Activated gamma-delta T cell treated with Interleukin-2 at 50 U/mL for 16 hours (primary cell): ENCODE data around the gene VARS2.
"Not testable (repeated sequence)": the region's sequence is repeated elsewhere in the genome, so short reads cannot be mapped to it uniquely, and the experiment has no call there.

Source experiments
- DNase-seq: peaks from one replicate; pipeline ENCODE4 v3.0.0-alpha.2; 2020

VARS2 gene

DNA sequence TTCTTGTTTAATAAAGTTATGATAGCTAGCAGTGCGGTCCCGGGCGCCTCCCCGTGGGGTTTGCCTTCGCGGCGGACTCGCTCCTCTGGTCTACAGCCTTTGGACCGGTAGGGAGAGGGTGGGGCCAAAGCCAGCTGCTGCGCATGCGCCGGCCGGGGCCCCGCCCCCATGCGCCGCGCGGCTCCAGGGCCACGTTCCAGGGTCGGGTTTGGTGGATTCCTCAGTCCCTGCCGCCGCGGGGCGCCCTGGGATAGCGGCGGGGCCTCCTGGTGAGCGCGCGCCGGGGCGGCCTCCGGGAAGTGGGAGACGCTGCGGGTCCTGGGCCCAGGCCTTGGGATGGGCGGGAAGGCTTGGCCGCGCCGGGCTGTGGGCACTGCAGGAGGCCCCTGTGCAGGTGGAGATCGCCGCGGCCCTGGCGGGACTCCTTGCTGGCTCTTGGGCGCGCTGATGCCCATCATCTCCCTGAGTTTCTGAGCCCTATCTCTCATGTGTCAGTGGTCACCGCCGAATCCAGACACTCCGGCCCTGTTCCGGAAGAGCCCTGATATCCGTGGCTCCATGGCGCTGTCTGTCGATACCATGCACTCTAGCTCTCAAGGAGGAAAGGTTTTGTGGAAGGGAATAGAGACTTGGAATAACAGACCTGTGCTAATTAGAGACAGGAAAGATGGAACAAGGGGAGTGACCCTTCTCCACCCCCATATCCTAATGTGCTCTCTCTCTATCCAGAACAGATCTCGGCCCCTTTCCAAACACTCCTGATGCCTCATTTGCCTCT, at the start of gene VARS2:
Gene VARS2, plus strand, starts transcription at position 163 of the 778 bp plus-strand sequence. Its CDS starts 599 bp downstream, at position 762.
- DNase-seq = peak; percentile 80

GRCh38 chr6:30864325-30864724, 49.7 kb upstream of the VARS2 start:
- DNase-seq = no peak

- DNase-seq = not testable (repeated sequence)
Measured at GRCh38 chr6:30869241-30869749, 44.7 kb upstream of the VARS2 start.

DNA sequence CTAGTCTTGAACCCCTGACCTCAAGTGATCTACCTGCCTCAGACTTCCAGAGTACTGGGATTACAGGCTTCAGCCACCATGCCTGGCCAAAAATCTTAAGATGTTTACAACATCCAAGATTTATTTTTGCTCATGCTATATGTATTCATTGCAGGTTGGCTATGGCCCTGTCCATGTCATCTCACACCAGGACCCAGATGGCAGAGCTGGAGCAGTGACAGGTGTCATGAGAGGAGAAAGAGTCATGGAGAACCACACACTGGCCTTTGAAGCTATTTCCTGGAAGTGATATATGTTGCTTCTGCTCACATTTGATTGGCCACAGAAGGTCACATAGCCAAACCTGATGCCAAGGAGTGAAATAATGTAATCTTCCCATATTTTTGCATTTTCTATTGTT, 43.5 kb upstream of the VARS2 start:
- no peak for DNase-seq

DNA sequence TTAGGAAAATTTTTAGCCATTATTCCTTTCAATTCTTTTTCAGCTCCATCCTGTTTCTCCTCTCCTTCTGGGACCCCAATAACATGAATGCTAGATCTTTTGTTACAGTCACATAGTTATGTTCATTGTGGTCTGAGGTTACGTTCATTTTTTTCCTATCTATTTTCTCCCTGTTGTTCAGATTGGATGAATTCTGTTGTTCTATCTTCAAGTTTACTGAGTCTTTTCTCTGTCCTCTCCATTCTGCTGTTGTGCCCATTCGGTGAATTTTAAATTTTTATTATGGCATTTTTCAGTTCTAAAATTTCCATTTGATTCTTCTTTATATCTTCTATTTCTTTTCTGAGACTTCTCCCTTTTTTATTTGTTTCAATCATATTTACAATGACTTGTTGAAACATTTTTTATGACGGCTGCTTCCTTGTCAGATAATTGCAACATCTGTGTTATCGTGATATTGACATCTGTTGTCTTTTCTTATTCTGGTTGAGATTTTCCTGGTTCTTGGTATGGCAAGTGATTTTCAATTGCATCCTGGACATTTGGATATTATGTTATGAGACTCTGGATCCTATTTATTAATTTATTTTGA, 42.4 kb upstream of the VARS2 start:
- no peak for DNase-seq

- no peak for DNase-seq
Measured at GRCh38 chr6:30873137-30873640, 40.8 kb upstream of the VARS2 start.

GRCh38 chr6:30873795-30874194, 40.2 kb upstream of the VARS2 start:
- not testable (repeated sequence) for DNase-seq

- no peak for DNase-seq
Measured at GRCh38 chr6:30875244-30876038, 38.6 kb upstream of the VARS2 start.

DNA sequence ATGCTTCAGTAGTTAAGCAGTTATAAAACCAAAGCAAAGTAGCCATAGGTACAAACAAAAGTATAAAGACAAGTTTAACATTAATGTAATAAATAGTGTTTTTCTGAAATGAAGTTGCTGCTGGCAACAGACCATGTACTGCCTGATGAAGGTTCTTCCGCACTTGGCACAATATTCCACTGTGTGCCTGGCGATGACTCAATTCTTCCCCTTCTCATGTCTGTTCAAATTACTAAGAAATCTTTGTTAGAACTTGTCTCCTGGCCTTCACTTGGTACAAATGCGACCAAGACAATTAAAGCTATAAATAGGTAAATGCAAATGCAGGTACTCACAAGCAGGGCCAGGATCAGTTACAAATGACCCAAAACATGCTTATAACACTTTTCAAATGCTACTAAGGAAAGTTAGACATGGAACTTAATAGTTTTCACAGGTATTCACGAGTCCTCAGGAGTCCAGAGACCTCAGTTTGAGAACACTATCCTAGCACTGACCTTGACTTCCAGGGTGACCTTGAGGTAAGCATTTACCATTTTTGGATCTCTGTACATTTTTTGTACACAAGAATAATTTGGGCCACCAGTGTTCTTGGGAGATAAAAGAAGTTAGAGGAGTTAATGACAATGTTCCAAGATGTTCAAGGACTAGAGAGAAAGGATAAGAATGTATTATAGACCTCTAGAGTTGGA, 37.9 kb upstream of the VARS2 start:
- no peak for DNase-seq

- DNase-seq = peak; percentile 73
Measured at GRCh38 chr6:30877419-30878262, 36.4 kb upstream of the VARS2 start.

DNA sequence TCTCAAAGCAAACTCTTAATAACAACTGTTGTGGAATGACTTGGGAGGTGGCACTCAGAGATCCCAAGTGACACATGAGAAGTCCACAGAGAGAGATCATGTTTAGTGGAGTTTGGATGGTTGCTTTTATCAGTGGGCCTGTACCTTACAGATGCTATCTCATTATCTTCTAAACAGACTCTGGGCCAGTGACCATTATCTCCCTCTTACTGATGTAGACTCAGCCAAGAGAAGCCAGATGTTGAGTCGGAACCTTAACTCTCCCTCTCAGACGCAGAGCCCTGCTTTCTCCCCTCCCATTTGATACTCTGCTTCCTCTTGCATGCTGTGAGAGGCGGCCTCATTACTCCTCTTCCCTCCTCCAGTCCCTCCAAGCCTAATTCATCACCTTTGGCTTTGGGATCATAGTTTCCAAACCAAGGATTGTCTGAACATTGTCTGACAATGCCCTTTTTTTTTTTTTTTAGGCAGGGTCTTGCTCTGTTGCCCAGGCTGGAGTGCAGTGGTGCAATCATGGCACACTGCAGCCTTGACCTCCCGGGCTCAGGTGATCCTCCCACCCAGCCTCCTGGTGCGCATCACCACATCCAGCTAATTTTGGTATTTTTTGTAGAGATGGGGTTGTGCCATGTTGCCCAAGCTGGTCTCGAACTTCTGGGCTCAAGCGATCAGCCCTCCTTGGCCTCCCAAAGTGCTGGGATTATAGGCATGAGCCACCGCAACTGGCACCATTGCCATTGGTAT, 34.2 kb upstream of the VARS2 start:
- no peak for DNase-seq

GRCh38 chr6:30880698-30881252, 33.3 kb upstream of the VARS2 start:
- DNase-seq = no peak

DNA sequence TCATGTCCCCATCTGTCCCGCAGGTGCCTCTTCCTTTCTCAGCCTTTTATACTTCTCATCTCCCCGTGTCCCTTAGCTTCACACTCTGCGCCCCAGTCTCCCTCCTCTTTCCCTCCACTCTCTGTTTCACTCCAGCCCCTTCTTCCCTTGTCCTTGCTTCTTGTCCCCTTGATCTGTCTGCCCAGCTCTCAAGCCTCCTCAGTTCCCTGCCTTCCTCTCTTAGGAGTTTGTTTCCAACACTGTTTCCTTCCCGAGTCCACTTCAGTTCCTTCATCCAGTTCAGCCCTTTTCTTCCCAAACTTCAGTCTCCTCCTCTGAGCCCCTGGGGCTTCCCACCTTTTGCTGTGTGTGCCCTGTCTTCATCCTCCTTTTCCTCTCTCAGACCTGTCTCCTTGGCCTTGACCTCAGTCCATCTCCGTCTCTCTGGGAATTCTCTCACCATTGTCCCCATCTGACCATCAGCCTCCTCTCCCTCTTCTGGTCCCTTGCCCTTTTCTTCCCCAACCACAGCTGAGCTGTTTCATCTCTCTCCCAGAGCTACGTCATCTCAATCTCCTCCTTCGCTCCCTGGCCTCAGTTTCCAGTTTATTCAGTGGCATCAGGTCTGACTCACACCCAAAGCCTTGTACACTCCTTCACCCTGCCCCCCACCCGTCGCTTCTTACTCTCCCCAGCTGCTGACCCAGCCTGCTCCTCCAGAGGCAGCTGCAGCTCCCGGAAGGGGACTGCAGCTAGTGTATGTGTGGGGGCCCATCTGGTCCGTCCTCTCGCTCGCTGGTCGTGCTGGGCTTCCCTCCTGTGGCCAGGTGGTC, 32.4 kb upstream of the VARS2 start:
- DNase-seq = no peak

- DNase-seq = no peak
Measured at GRCh38 chr6:30882204-30882758, 31.8 kb upstream of the VARS2 start.

DNA sequence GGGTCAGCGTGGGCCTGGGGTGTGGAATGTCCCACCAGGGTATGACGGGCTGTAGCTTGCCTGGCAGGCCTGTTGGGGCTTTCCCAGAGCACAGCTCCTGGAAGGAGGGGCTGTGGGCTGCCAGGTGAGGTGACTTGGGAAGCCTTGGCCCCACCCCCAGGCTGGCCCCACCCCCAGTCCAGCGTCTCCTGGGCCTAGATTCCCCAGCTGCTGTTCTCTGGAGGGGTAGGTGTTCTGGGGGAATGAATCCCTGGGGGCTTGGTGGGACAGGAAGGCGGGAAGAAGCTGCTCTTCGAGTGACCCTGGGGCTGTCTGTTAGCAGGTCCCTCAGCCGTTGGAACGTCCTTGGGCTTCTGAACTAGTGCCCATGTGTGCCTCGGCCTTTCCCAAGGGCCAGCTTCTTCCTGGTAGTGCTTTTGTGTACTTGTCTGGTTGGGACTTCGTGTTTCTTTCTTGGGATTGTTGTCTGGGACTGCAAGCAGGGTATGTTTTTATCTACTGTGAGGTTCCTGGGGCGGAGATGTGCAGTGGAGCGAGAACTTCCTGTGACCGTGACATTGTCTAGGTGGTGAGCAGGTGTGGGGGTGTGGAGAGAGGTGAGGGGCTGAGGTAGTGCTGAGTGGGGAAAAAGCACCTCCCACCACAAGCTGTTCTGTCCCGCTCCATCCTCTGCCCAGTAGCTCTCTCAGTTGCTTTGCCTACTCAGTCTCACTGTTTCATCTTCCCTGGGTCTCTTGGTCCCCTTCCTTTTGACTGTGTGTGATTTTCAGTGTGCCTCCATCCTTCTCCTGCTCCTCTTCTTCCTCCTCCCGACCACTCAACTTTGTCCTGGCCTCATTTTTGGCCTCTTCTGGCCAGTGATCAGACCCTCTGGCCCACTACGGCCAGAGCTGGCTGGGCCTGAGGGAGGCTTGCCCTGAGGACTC, 31.0 kb upstream of the VARS2 start:
- no peak for DNase-seq

GRCh38 chr6:30883685-30884520, 30.1 kb upstream of the VARS2 start, which contains the start of gene DDR1:
Gene DDR1, plus strand, starts transcription at chr6:30884519. Its CDS starts 4,211 bp downstream, at chr6:30888730.
- peak; percentile 28 for DNase-seq
